Fibroblast of the conjunctiva (primary cell): ENCODE data around the gene PAK4.

Source experiments
- DNase-seq: peaks from one replicate; pipeline ENCODE4 v3.0.0-alpha.2; 2010; ENCODE audit warnings: low read depth

The PAK4 gene

DNA sequence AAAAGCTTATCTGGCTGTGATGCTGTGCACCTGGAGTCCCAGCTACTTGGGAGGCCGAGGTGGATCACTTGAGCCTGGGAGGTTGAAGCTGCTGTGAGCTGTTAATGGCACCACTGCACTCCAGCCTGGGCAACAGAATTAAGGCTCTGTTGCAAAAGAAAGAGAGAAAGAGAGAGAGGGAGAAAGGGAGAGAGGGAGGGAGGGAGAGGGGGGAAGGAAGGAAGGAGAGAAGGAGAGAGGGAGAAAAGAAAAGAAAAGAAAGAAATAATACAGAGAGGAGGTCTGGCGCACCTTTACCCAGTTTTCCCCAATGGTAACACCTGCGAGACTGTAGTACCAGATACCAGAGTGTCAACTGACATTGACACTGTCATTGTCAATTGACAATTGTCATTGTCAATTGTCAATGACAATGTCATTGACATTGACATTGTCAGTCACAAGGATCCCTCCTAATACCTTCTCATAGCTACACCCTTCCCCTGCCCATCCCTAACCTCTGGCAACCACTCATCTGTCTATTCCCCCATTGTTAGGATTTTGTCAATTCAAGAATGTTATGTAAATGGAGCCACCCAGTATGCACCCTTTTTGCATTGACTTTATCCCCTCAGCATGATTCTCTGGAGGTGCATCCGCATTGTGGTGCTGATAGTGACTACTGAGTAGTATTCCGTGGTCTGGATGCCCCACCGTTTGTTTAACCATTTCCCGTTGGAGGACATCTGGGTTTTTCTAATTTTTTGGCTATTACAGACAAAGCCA, 21.3 kb downstream of the PAK4 start:
- no peak for DNase-seq

DNA sequence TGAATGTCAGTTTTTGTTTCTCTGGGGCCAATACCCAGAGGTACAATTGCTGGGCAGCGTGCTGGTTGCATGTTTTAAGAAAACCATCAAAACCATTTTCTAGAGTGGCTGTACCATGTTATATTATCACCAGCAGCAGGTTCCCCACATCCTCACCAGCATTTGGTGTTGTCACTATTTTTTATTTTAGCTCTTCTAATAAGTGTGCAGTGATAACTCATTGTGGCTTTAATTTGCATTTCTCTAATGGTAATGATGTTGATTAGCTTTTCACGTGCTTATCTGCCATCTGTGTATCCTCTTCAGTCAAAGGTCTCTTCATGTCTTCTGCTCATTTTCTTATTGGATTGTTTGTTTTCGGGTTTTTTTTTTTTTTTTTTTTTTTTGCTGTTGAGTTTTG, 21.9 kb downstream of the PAK4 start:
- no peak for DNase-seq

DNA sequence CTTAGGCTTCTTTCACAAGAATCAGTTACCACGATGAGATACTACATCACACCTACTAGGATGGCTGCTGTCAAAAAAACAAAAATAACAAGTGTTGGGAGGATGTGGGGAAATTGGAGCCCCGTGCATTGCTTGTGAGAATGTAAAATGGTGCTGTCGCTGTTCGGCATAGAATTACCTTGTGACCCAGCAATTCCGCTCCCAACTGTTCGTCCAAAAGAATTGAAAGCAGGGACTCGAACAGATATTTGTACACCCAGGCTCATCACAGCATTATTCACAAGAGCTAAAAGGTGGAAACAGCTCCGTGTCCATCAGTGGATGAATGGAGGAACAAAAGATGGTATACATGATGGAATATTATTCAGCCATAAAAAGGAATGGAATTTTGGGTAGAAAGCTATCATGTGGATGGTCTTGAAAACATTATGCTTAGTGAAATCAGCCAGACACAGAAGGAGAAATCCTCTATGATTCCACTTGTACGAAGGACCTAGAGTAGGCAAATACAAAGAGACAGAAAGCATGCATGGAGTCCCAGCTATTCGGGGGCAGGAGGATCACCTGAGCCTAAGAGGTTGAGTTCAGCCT, 23.4 kb downstream of the PAK4 start:
- no peak for DNase-seq

DNA sequence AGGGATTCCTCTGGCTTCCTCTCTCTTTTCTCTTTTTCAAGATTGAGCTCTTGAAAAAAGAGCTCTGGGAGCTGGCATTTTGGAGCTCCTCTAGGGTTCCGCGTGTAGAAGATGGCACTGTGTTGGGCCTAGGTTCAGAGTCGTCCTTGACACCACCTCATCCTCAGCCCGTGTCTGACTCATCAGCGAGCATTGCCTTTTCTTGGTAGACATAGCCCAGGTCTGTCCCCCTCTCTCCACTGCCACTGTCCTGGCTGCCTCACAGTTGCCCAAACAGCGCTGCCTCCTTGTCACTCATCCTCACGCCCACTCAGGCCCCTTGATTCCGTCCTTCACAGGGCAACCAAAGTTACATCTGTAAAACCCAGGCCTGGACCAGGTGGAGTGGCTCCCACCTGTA, 24.6 kb downstream of the PAK4 start:
- DNase-seq: no peak

DNA sequence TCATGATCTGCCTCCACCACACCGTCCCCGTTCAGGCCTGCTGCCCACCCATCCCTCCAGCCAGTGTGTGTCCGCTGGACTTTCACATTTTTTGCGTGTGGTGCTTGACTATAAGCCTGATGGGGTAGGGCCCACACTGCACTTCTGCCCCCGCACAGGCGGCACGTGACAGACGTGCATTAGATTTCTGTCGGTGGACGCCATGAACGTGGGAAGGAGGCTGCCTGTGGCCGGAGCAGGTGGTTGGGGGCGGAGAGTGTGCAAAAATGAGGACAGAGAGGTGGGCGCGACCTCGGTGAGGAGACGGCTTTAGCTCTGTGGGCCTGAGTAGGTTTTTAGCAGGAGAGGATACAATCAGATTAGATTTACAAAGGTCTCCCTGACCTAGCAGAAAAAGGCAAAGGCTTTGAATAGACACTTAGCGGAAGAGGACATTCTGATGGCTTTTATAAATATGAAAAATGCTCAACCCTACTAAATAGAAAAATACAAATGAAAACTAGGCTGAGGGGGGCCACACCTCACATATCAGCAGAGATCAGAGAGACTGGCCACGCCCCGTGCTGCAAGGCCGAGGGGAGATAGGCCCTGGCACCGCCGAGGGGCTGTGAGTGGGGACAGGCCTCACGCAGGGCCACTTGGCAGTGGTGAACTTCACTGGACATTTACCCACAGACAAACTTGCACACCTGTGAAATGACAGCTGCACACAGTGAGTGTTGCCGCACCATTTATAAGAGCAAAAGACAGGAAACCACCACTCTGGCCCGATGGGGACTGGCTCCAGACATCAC, 25.4 kb downstream of the PAK4 start:
- no peak for DNase-seq

DNA sequence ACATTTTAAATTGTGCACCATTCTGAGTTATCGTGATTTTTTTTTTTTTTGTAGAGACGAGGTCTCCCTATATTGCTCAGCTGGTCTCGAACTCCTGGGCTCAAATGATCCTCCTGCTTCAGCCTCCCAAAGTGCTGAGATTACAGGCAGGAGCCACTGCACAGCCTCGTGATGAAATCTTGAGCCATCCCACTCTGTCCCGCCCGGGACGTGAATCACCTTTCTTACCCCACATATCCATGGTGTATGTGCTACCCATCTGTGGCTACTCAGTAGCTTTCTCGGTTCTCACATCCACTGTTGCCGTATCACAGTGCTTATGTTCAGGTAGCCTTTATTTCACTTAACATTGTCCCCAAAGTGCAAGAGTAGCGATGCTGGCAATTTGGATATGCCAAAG, 26.5 kb downstream of the PAK4 start:
- no peak for DNase-seq

DNA sequence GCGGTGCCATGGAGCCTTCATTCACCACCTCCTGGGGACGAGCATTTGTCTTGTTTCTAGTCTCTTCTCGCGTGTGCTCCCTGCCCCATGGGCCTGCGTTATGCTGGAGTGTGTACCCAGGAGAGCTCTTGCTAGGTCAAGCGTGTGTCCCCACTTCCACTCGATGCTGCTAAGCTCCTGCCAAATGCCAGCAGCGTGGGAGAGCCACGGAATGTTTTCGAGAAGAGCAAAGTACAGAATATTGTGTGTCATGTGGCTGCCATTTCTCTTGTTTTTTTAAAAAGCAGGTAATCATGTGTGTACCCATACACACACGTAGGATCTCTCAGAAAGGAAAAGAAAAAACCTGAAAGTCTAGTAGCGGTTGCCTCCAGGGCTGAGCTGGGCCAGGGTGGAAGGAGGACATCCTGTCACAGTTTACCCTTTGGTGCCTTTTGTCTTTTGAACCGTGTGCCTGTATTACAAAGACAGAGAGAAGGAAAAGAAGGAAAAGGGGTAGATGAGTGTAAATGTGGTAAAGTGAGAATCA, 28.6 kb downstream of the PAK4 start:
- DNase-seq: no peak

DNA sequence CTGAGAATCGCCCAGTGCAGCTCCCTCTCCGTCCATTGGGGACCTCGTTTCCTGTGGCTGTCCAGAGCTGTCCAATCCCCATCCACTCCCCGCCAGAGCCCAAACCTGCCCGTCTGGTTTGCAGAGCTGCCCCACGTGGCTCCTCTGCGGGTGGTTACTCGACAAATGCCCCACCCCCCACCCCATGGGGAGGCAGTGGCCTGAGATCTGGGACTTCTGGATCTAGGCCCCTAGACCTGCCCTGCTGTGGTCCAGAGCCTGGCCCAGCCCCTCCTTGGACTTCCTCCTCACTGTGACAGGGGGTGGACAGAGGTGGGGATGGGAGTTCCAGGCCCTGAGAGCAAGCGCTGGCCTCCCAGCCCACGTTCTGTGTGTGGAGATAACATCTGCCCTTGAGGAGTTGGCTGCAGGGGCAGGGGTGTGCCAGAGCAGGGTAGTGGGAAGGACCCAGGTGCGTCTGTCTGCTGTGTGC, 29.1 kb downstream of the PAK4 start:
- DNase-seq: no peak

DNA sequence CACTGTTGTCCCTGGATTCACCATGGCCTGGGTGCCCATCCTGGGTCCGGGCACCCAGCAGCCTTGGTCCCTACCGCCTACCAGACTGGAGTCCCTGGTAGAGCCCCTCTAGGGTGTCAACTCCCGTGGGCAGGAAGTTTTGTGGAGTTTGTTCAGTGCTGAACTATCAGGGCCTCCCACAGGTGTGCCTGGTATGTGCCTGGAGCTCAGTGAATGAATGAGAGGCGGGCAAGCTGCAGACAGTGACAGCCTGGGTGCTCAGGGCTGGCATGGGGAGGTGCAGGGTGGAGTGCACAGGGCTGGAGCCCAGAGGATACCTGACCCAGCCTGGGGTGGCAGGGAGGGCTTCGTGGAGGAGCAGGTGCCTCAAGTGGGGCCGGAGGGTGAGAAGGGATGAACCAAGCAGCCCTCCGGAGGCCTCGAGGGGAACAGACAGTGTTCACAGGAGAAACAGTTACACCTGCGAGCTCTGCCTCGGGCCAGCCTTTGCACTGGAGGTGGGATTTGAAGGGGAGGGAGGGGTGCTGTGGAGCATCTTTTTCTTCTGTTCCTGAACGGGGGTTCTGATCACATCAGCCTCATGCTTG, 29.6 kb downstream of the PAK4 start:
- DNase-seq: no peak

DNA sequence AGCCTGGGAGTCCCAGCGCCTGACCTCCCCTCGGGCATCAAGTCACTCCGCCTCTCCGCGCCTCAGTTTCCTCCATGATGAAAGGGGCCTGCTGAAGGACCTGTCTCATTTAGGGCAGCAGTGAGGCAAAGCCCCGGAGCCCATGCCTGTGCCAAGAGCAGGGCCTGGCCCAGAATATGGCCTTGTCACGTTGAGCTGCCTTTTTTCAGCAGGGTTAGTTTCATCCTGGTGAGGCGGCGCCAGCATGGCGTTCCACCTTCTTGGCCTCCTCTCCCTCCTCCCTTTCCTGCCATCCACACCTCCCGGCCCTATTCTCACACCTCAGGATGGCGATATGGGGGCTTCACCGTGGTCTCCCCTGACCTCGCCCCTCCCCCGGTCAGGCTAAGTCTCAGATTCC, 30.2 kb downstream of the PAK4 start:
- DNase-seq: no peak

DNA sequence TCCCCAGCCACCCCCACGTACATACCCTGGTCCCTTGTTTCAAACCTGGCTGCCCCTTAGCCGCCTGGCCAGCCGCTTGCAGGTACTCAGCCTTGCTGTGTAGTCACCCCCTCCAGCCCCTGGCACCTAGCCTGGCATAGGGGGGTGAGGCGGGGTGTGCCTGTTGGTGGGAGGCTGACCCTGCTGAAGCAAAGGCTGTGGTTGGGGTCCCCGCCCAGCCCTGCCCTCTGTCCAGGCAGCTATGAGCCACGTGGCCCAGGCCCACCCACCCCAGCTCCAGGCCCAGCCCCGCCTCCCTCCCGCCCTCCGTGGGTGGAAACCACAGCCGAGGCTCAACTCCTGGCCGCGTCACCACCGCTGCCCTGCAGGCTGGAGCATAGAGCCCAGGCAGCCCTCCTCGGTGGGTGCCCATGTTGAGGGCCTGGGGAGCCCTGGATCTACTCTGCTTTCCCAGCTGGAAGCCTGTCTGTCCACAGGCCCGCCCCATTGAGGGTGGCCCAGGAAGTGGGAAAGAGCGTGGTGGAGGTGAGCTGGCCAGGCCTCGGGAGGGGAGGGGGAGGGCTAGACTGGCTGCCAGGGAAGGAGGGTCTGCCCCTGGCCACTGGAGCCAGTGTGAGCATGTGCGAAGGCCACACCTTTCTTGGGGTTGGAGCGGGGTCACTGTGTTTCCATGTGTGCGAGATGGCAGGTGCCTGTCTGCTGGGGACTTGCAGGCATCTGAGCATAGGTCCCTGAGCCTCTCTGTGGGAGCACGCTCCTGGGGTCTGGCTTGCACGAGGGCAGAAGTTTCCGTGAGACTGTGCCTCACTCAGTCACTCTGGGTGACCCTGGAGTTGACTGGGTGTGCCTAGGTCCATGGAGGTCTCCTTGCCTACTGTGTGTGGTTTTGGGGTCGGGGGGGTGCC, 31.0 kb downstream of the PAK4 start:
- DNase-seq: no peak

DNA sequence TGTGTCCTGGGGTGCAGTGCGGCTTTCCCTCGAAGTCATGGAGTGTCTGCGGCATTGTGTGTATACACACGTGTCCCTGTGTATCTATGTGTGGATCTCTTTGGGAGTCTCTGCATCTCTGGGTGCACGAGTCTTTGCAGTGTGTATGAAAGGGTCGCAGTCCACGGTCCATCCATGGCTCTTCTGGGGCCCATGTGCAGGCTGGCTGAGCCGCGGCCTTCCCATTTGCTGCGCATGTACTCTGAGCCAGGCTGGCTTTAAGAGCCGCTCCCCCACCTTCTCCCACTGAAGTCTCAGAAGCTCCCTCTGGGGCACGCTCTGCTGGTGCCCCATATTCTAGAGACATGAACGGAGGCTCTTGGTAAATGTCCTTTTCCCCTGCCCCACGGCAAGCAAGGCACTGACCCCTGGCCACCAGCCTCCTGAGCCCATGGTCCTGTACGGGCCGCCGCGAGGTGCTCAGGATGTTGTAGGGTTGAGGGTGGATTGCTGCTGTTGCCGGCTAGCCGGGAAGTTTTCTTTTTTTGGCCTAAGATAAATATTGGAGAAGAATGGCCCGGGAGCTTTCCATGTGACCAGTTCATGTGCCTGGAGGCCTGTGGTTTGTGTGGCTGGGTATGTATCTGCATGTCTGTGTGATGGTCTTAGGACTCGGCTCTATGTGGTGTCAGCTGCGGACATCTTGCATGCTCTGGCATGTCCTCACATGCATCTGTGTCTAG, 31.9 kb downstream of the PAK4 start:
- DNase-seq: no peak

DNA sequence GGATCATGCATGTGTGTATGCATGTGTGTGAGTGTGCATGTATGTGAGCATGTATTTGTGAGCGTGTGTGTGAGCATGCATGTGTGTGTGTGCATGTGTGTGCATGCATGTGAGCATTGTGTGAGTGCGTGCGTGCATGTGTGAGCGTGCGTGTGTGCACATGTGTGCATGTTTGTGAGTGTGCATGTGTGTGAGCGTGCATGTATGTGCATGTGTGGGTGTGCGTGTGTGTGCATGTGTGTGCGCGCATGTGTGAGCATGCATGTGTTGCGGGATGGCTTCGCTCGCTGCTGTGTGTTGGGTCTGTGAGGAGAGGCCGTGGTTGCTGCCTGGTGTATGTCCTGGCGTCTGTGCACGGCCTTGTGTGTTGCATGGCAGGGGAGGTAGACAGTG, 32.4 kb downstream of the PAK4 start:
- DNase-seq: no peak

DNA sequence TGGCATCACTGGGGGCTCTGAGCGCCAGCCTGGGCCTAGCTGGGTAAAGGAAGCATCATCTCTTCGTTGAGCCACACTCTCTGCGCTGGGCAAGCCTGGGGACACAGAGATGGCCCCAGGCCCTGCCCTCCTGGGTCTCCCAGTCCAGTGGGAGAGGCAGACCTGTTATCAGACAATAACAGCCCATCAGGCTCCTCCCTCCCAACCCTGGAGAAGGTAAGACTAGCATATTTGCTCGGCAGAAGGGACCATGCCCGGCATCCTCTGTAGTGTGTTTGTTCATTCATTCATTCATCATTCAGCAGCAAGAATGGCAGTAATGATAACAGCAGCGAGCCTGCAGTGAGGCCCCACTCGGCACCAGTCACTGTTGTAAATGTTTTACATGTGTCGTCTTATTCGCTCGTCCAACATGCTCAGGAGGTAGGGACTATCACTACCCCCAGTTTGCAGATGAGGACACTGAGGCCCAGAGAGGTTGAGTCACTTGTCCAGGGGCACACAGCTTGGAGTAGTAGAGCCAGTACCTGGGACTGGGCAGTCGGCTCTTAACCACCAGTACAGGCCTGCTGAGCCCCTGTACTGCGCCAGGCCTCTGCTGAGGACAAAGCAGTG, 33.2 kb downstream of the PAK4 start:
- DNase-seq: no peak

DNA sequence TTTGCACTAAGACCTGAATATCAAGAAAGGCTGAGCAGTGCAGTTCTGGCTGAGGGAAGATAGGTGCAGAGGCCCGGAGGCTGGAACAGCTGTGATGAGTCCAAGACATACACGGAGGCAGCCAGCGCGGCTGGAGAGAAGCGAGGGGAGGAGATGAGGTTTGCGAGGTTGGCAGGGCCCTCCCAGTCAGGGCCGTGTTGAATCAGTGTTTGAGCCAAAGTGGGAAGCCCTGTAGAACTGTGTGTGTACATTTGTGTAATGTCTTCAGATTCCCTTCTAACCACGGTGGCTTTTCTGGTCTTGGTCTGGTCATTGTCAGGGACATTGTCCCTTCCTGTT, 34.9 kb downstream of the PAK4 start:
- peak; percentile 51 for DNase-seq

DNA sequence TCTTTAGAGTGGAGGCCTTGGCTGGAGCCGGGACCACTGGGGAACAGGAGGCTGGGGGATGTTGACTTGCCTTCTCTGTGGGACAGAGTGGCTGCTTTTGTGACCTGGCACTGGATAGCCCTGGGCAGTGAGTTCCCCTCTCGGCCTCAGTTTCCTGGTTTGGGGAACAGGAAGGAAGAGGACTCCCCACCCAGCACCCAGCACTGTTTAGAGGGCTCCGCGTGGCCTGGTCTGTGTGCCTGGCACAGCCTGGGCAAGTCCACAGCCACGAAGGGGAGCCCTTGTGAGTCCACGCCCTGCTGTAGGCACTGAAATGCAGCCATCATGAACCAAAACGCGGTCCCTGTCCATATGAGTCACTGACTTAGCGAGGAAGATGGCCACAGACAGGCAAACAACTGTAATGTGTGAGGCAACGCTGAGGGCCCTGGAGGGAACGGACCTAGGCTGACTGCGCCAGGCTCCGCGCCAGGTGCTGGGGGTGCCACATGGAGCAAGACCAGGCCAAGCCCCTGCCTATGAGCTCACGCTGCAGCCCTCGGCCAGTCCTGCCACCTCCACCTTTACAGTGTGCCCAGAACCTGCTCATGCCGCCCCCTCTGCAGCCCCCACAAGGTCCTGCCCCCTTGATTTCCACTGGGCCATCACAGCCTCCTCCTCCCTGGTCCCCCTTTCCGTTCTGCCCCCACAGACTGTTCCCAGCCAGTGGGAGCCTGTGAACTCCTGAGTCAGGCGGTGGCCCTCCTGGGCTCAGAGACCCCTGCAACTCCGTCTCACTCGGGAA, 35.5 kb downstream of the PAK4 start:
- peak; percentile 29 for DNase-seq

DNA sequence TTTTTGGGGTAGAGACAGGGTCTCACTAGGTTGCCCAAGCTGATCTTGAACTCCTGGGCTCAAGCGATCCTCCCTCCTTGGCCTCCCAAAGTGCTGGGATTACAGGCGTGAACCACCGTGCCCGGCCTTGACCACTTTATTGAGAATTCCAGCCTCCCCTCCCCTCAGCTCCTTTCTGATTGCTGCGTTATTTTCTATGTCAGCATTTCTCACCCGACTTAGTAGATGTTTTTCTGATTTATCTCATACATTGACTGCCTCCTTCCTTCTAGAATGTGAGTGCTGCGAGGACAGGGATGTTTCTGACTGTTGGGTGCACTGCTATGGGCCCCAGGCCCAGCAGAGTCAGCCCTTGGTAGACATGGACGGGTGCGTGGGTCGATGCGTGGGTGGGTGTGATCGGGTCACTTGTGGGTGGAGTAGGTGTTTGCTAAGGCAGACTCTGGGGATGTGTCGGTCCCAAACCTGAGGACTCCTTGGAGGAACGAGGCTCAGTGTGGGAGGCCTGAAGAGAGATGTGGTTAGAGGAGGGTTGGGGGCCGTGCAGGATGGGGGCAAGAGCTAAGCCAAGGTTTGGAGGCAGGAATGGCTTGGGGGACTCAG, 37.0 kb downstream of the PAK4 start:
- DNase-seq: no peak

DNA sequence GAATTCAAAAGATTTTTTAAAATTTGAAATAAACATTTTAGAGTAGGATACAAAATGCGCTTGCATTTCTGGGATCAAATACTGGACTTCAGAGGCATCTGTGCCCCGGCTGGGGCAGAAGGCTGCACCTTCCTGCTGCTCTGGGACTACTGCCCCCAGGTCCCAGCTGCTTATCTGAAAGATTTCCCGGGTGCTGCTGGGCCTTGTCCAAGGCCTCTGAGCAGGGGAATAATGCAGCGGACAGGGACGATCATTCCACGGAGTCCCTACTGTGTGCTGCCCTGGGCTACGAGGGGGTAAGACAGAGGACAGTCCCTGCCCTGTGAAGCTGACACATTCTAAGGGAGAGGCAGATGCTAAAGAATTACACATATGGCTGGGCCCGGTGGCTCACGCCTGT, 38.0 kb downstream of the PAK4 start:
- DNase-seq: no peak

DNA sequence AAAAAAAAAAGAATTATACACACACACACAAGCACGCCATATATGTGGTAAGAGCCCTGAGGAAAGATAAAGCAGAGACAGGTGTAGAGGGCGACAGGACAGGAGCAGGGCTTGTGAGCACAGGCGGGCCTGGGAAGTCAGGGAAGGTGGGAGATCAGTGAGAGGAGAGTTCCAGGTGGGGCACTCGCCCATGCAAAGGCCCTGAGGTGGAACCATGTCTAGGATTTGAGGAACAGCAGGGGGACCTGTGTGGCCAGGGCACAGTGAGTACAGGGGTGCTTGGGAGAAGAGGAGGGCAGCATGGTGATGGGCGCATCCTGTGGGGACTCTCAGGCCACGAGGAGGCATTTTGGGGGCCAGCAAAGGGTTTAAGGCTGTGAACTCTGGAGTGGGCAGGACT, 38.7 kb downstream of the PAK4 start:
- no peak for DNase-seq
